Breast epithelium (tissue), 3 donors: Measurements from ENCODE around the gene AP2A1.

Experiments used
- POLR2A ChIP-seq: fragments of 450-650 bp; IDR thresholded peaks from one replicate; pipeline ENCODE4 v1.6.1; 2016; ENCODE audit warnings: antibody characterized with exemption, mild to moderate bottlenecking, moderate library complexity
- POLR2AphosphoS5 ChIP-seq, 3 donors: sonication (generic); formaldehyde crosslinking; IDR thresholded peaks; one replicate each; pipeline ENCODE4 v1.6.1; 2017; ENCODE audit warnings: antibody characterized with exemption in 3 of 3
- TF ChIP-seq, protein P1 (sequence below), 3 donors: fragments of 450-650 bp; IDR thresholded peaks; one replicate each; pipeline ENCODE4 v1.5.1; 2016 to 2017; ENCODE audit warnings: antibody characterized with exemption in 3 of 3, mild to moderate bottlenecking in 3 of 3, moderate library complexity in 3 of 3

GRCh38 chr19:49824662-49825061 lies 57.9 kb downstream of the AP2A1 start:
- TF ChIP-seq POLR2AphosphoS5 (IDR thresholded peaks at IDR 0.05) = no peak
- TF ChIP-seq, protein P1, sequence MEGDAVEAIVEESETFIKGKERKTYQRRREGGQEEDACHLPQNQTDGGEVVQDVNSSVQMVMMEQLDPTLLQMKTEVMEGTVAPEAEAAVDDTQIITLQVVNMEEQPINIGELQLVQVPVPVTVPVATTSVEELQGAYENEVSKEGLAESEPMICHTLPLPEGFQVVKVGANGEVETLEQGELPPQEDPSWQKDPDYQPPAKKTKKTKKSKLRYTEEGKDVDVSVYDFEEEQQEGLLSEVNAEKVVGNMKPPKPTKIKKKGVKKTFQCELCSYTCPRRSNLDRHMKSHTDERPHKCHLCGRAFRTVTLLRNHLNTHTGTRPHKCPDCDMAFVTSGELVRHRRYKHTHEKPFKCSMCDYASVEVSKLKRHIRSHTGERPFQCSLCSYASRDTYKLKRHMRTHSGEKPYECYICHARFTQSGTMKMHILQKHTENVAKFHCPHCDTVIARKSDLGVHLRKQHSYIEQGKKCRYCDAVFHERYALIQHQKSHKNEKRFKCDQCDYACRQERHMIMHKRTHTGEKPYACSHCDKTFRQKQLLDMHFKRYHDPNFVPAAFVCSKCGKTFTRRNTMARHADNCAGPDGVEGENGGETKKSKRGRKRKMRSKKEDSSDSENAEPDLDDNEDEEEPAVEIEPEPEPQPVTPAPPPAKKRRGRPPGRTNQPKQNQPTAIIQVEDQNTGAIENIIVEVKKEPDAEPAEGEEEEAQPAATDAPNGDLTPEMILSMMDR (IDR thresholded peaks at IDR 0.05) = no peak
- no peak for TF ChIP-seq POLR2A
